ENCODE measurements around the gene NCS1.

Gene NCS1

DNA sequence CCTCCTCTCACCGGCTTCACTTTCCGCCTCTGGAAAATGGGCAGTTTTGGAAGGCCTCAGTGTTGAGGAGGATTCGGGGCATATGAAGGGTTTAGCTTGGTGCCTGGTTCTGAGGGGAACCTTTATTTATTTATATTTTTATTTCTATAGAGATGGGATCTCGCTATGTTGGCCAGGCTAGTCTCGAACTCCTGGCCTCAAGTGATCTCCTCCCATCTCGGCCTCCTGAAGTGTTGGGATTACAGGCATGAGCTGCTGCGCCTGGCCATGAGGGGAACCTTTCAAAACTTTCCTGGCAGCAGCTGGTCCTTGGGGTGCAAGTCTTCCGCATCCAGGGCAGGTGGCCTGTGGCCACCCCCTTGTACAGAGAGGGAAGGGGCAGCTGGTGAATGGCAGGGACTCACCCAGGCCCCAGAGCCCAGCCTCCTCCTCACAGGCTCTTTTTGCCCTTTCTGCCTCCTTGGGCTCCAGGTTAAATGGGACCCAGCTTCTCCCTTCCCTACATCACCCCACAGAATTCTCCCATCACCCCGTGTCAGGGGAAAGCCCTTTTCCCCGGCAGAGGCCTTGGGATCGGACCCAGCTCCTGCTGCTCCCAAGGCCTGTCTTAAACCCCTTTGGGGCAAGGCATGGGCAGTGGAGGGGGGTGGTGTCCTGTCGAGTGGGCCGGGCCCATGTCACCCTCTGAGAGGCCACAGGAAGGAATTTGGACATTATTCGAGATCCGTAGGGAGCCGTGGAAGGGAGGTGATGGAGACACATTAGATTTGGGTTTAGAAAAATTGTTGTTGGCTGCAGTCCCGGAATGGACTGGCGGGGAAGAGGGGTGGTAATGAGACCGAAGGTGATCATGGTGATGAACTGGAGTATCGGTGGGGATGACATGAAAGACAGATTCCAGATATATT, 5.9 kb downstream of the NCS1 start:
- DNase-seq: no peak

DNA sequence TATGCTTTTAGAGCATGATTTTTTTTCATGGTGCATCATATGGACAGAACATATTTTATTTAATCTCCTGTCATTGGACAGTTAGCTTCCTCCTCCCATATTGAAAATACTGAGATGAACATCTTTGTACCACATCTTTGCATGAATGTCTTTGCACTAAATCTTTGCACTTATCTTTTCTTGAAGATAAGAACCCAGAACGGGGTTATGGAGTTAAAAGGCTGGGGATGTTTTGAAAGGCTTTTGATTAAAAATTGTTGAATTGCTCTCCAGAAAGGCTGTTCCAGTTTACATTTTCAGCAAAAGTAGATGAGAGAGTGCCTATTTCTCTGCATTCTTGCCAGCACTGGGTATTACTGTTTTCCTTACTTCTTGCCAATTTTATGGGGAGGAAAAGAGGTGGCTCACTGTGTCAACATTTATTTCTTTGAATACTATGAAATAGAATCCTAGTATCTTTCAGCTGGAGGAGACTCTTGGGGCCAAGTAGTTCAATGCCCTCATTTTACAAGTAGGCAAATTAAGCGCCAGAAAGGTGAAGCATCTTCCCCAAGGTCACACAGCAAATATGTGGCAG, 7.2 kb downstream of the NCS1 start:
- no peak for DNase-seq

DNA sequence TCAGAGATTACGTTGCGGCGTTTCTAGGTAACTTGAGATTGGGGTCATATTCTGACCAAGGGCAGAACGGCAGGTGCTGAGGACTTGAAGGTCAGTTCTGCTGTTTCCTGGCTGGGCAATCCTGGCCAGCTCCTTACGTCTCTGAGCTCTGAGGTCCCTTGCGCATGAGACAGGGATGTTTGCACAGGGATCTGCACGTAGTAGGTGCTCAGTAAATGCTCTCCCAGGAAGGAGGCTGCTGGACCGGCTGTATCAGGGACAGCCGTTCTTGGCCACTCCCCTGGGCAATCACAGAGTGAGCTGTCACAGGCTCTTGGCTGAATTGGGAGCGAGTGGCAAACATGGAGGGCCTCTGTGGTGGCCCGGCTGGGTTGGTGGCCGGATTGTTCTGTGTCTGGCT, 8.3 kb downstream of the NCS1 start:
- DNase-seq: no peak

DNA sequence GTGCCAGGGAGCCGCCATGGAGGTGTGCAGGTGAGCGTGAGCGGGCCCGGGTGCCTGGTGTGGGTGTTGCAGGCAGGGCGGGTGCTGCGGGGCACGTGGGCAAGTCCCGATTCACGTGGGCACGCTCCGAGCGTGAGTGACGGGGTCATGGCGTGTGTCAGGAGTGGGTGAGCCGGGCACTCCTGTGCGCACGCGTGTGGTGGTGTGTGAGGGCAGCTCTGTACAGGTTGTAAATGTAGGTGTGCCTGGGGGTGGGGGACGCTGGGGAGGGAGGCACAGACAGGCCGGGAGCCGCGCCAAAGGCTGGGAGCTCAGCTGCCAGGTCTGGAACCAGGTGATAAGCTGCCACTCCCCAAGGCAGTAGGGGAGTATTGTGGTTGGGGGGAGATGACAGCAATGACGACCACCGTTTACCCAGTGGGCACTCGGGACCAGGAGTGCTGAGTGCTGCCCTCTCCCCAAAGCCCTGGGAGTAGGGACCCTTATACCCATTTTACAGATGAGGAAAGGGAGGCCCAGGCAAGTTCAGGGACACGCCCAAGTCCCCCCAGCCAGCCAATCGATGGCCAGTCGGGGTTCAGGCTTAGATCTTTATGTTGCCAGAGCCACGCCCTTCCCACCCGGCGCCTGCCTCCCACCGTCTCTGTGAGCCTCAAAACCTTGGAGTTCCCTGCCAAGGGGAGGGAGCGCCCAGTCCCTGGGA, 9.6 kb downstream of the NCS1 start:
- no peak for DNase-seq

DNA sequence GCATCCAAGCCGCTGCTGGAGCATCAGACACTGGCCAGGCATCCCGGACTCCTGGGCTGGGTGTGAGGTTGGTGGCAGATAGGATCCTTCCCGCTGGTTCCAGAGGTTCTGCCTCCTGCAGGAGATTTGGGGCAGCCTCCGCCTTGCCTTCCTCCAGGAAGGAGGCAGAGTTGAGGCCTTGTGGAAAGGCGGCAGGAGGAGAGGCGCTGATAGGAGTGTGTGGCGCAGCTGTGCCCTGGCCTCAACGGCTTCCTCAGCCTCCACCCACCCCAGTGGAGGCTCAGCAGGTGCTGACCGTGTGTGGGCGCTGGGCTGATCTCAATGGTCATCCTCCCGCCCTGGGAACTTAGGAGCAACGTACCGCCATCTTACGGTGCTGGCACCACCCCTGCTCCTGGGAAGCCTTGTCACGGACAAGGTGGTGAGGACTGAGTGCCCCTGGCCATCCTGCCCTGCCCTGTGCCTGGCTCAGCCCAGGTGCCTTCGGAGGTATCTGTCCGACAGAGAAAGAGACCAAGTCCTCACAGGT, 10.2 kb downstream of the NCS1 start:
- no peak for DNase-seq

DNA sequence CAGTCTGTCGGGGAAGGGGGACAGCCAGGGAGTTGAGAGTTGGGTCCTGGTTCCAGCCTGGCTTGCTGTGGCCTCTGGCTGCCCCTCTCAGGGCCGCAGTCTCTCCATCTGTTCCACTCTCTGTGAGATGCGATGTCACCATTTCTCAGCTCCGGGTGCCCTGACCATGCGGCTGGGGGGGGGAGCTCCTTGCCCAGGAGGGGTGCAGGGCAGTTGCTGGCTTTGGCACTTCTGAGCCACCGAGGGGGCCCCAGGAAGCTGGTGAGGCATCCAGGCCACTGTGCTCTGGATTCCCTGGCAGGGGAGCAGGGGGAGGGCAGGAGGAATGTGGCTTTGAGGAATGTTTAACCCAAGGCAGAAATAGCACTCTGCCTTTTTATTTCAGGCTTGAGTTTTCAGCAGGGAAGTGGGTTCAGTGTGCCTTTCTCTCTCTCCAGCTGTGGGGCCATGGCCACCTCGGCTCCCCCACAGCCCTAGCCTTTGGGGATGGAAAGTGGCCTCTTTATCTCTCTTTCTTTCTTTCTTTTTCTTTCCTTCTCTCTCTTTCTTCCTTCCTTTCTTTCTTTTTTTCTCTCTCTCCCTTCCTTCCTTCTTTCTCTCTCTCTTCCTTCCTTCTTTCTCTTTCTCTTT, 11.0 kb downstream of the NCS1 start:
- DNase-seq: no peak

DNA sequence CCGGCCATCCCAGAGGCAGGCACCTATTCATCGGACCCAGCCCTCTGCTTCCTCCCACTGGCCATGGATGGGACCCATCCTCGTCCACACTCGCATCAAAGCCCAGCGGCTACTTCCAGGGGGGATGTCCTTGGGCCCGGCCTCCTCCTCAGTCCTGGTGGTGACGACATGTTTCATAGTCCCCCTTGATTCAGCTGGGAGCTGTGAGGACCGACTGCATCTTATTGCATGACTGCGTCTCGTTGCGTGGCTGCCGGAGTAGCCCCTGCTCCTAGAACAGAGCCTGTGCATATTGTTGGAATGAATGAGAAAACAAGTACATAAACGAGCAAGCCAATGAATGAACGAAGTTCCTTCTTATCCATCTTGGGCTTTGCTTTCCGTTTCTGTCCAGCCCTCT, 12.8 kb downstream of the NCS1 start:
- no peak for DNase-seq

DNA sequence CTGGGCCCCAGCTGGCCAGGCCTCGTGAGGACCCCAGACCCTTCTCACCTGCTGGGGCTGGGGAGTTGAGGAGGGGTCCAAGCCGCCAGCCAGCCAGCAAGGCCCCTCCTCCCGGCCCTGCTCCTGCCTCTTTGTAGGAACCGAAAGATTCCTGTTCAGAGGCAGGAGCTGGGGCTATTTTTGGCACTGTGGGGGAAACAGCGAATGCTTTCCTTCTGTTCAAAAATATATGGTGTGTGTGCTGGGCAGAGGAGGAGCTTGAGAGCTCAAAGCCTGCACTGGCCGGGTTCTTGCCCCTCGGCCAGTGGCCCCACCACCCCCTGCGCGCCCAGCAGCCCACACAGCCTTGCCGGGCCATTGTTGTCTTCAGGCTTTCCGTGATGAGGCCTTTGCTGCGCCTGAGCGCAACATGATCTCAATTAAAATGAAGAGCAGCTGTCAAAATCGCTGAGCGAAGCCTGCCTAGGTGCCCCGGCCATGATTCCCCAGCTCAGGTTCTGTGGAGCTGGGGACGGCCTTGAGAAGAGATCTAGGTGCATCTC, 13.4 kb downstream of the NCS1 start:
- DNase-seq: no peak

DNA sequence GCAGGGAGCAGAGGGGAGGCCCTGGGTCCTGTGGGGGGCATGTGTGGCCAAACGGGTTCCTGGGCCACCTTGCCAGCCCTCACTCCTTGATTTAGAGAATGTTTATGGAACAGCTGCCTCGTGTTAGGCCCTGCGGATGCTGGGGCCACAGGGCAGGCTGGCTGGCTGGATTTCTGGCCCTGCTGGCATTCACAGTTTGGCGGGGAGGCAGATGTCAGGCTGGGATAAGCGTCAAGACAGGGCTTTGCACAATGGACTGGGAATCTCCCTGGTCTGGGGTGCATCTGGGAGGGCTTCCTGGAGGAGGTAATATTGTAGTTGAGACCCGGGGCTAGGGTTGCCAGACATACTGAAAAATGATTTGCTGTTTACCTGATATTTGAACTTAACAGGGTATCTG, 13.8 kb downstream of the NCS1 start:
- DNase-seq: no peak

DNA sequence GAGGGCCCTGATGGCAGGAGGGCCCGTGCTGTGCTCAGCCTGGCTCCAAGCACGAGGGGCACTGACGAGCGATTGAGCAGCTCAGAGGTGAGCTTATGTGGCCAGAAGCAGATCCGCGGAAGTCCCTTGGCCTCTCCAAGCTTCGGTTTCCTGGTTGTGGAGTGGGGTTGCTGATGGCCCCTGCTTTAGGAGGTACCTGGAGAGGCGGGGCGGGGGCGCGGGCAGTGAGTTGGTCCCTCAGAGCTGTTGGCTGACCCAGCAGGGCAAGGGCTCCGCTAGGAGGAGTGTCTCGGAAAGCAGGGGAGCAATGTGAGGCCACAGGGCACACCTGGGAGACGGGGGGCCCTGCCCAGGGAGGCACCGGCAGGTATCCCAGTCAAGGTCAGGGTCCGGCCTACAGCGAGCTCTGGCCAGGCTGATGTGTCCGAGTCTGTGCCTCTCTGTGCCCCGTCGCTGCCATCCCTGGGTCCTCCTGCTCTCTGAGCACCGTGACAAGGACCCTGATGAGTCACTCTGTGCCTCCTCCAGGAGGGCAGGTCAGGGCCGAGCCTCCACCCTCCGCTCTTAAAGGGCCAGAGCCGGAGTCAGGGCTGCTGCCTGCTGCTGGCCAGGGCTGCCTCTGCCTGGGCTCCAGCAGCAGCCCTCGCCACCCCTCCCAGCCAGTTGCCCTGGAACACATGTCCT, 14.8 kb downstream of the NCS1 start:
- DNase-seq: no peak

DNA sequence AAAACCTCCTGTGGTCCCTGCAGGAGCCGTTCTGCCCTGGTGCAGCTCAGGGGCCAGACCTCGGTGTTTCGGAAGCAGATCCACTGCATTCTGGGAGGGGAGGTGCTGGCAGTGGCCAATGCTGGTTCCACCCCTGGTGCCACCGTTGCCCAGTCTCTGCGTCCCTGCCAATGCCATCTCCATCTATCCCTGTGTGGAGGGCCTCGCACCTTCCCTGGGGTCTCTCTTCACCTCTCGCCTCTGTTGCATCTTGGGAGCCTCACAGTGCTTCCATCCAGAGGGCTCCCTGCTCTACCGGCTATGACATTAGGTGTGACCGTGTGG, 15.3 kb downstream of the NCS1 start:
- DNase-seq: no peak

DNA sequence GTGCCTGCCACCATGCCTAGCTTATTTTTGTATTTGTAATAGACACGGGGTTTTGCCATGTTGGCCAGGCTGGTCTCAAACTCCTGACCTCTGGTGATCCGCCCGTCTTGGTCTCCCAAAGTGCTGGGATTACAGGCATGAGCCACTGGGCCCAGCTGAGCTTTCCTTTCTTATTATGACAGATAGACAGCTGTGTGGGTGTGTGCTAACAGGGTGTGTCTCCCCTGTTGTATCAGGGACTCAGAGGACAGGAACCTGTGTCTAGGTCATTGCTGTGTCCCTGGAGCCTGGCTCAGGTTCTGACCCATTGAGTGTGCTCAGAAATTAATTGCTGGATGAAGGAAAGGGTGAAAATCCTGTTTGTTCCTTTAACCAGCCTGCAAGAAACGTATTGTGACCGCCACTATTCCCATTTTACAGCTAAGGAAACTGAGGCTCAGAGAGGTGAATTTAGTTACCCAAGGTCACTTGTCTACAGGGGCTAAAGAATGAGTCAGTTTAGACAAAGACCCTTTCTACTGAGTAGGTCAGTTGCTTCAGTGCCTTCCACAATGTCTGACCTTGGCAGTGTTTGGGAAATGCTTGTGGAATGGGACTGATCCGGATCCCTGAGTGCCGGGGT, 16.8 kb downstream of the NCS1 start:
- DNase-seq: no peak

DNA sequence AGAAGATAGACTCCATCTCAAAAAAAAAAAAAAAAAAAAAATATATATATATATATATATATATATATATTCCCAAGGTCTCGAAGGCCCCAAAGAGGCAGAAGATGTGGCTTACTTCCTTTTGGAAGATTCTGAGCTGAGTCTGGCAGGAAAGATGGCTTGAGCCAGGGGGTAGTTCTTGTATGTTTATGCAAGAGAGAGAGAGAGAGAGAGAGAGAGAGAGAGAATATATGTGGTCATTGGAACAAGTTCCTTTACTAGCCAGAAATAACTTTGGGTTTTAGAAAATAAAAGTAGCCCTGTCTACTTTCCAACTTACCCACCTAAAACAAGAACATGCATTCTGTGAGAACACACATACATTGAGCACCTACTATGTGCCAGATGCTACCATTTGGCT, 17.6 kb downstream of the NCS1 start:
- DNase-seq: no peak

DNA sequence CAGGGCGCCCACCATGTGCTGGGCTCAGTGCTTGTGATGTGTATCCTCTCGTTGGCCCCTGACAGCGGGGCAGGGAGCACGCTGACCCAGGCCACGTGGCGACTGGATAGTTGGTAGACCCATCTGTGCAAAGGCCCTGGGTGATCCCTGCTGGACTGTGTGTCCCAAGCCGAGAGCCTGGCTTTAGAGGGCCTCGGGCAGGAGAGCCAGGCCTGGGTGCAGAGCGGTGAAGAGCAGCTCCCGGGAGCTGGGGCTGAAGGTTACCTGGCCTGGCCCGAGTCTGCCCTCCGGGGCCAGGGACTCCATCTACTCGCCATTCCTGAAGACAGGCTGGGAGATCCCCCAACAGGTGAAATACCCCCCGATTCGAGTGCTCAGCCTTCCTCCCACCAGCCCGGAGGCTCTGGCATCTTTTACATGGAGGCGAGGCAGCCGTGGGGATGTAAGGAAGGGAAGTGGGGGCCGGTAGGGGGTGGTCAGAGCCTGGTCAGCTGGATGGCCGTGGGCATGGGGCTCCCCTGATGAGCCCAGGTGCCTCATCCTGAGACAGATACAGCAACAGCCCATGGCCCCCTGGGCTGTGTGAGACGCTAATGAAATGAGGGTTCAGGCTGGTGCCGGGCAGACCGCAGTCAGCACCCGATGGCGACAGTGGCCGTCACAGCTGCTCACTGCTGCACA, 19.0 kb downstream of the NCS1 start:
- no peak for DNase-seq

DNA sequence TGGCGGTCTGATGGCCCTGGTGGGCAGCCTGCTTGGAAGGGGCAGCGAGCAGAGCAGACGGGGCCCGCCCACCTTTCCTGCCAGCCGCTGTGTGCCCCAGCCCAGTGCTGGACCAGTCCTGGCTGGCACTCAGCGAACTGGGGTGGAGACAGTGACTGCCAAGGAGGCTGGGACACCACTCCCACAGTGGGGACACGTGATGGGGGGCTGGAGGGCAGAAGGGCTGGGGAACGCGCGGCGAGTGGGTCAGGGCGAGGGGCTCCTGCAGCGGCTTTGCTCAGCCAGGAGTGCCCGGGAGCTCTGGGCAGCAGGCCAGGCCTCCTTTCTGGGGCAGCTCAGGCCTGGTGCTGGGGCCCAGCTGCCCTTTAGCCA, 19.5 kb downstream of the NCS1 start:
- no peak for DNase-seq

DNA sequence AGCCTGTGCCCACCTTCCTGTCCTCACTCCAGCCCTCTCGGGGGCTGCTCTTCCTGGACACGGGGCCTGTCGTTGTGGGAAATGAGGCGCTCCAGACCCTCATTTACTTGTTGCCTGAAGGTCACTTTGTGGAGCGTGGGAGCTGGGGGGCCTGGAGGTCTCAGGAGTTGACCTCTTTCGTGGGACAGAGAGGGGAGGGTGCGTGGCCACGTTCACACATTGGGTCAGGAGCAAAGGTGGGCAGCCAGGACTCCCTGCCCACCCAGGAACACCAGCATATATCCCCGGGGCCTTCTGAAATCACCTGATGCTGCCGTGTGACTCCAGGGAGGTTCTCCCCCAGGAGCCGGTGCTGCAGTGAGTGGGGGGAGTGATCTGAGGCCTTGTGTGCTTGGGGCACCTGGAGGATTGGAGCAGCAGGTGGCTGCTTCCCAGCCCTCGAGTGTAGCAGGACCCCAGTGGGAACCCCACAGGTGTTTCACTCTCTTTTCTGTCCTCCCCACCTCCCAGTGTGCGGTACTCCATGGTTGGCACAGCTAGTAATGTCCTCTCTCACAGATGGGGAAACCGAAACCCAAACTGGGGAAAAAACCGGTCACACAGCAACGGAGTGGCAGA, 20.3 kb downstream of the NCS1 start:
- DNase-seq: no peak

DNA sequence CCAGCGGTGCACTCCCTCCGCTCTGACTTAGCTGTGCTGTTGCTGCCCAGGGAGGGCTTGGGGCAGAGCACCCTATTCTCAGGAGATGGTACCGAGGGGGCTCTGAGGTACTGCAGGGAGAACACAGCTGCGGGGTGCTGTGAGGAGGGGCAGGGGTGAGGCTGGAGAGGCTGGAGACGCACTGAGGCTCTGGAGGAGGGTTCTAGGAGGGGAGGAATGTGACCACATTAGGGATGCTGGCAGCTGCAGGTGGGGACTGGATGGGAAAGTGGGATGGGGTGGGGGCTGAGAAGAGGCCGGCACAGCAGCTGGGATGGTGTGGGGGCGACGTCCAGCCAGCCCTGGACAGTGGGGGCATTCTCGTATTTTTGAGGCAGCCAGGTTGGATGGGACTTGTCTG, 20.9 kb downstream of the NCS1 start:
- no peak for DNase-seq

DNA sequence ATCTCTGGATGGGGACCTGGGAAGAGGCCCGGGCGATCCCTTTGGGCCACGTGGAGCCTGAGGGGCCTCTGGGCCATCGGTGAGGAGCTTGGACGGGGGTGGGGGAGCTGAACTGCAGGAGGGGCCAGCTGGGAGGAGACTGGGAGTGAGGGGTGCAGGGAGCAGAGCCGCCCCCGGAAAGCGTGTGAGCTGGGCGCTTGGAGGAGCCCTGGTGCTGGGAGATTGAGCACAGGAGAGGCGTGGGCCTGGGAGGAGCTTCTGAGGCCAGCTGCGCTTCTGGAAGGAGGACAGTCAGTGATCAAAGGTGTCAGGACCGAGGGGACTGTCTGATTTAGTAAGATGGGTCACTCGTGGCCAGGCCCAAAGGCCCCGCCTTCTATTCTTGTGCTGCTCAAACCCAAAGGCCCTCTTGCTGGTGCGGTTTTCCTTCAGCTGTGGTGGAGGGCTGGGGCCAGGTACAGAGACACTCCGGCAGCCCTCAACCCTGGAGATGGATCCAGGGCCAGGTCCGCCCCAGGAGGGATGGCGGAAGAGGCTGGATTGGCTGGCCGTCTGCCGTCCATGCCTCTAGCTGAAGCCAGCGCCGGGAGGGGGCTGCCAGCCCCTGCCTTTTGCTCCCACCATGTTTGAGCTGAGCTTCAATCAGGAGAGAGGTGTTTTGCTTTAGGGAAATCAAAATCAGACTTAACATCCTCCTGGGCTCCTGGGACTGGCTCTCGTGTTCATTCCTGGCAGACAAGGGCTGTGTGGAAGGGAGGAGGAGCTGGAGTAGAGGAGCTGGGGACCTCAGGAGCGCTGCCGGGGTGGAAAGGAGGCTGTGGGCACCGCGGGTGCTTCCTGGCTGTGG, 21.6 kb downstream of the NCS1 start:
- DNase-seq: no peak

DNA sequence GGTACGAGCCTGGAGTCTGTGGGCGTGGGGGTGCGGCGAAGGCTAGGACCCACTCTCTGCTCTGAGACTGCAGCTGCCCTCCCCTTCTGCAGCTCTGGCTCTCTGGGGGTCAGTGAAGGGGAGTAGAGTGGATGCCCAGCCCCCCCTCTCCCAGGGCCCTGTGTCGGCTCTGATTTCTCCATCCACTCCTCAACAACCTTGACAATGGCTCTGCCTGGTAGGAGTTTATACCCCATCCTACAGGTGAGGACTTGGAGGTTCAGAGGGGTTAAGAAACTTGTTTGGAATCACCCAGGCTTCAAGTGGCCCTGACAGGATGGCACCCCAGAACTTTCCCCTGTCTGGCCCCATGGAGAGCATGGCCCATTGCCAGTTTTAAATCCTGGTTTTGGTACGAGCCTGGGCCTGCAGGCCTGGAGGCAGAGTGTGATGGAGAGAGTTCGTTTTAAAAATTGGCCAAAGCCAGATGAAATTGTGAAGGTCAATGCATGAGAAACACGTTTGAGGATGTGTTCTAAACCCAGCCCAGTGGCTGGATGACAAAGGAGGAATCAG, 22.3 kb downstream of the NCS1 start:
- DNase-seq: no peak

DNA sequence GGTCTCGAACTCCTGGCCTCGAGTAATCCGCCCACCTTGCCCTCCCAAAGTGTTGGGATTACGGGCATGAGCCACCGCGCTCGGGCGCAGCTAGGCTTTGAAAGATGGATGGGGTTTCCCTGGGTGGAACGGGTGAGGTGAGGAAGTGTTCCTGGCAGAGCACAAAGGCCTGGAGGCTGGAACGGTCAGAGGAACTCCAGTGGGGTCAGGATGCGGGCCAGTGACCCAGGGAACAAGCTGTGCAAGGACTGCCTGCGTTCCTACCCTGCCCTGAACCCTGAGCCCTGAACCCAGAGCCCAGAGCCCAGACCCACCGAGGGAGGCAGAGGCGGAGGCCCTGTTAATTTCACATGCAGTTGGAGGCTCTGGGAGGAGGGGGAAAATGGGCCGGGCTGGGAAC, 23.4 kb downstream of the NCS1 start:
- no peak for DNase-seq
